T-helper 1 cell (primary cell): ENCODE results near the gene PDHX.
A peak's percentile ranks its signal among the peaks of the same experiment; 100 is the strongest.
"Not testable (repeated sequence)": the region's sequence is repeated elsewhere in the genome, so short reads cannot be mapped to it uniquely, and the experiment has no call there.

ENCODE experiments used
- DNase-seq, 5 donors: peaks; one replicate each; pipeline ENCODE4 v3.0.0-alpha.2; 2012 to 2020

The PDHX gene

GRCh38 chr11:35023940-35024339 is 107.5 kb downstream of the PDHX start:
- not testable (repeated sequence) for DNase-seq

- not testable (repeated sequence) for DNase-seq
These were observed 111.6 kb downstream of the PDHX start for GRCh38 chr11:35028007-35028406.

- DNase-seq, result peak in 1 of 5 donors; percentile 45
These were observed 113.7 kb downstream of the PDHX start for GRCh38 chr11:35029979-35030682.

GRCh38 chr11:35030716-35031213 is 114.3 kb downstream of the PDHX start:
- DNase-seq, result peak in 1 of 5 donors; percentile 52

- DNase-seq, result no peak
These were observed 114.9 kb downstream of the PDHX start for GRCh38 chr11:35031346-35031745.

- no peak for DNase-seq
These were observed 115.4 kb downstream of the PDHX start for GRCh38 chr11:35031867-35032266.

- DNase-seq, result no peak
These were observed 116.6 kb downstream of the PDHX start for GRCh38 chr11:35033011-35033410.

GRCh38 chr11:35034401-35034800 is 118.0 kb downstream of the PDHX start:
- DNase-seq, result no peak

- no peak for DNase-seq
These were observed 119.5 kb downstream of the PDHX start for GRCh38 chr11:35035894-35036408.

- DNase-seq, result no peak
These were observed 120.2 kb downstream of the PDHX start for GRCh38 chr11:35036639-35037038.

GRCh38 chr11:35038211-35038928 is 122.0 kb downstream of the PDHX start:
- DNase-seq, result no peak

- DNase-seq, result no peak
These were observed 122.7 kb downstream of the PDHX start for GRCh38 chr11:35039076-35039475.

- DNase-seq, result peak; percentile 25 to 86 (median 60)
These were observed 124.0 kb downstream of the PDHX start for GRCh38 chr11:35040221-35040942.

GRCh38 chr11:35041070-35041554 is 124.7 kb downstream of the PDHX start:
- DNase-seq, result no peak

- DNase-seq, result no peak
These were observed 125.8 kb downstream of the PDHX start for GRCh38 chr11:35042224-35042623.

- no peak for DNase-seq
These were observed 126.5 kb downstream of the PDHX start for GRCh38 chr11:35042913-35043312.

GRCh38 chr11:35043936-35044335 is 127.5 kb downstream of the PDHX start:
- no peak for DNase-seq

GRCh38 chr11:35045236-35045820 is 128.9 kb downstream of the PDHX start:
- DNase-seq, result peak; percentile 57 to 86 (median 81)
